ENCODE results near the gene LIPC. TPM values are rescaled to one million over a fixed set of nuclear protein-coding genes. Genes with fewer than 3 reads are reported as not detected.

Gene LIPC
- total and polyA plus RNA-seq, 2 donors: 2.0 to 2.4 TPM

- Histone ChIP-seq H3K4me1 (ENCODE audit: control insufficient read depth in 2 of 2, insufficient read depth in 2 of 2, low read length in 2 of 2) (peaks cover 0 to 17% of the 10 kb centered on the region in 2 donors), H3K4me3 (ENCODE audit: low read length in 2 of 2) (no peak overlapping the region), H3K27me3 (ENCODE audit: control insufficient read depth in 2 of 2, insufficient read depth in 1 of 2, low read length in 1 of 2) (no peaks in the 10 kb centered on the region), H3K9me3 (ENCODE audit: control insufficient read depth in 2 of 2, insufficient read depth in 1 of 2, low read length in 1 of 2) (no peaks in the 10 kb centered on the region), H3K36me3 (ENCODE audit: control insufficient read depth in 2 of 2, insufficient read depth in 2 of 2, low read length in 1 of 2) (no peaks in the 10 kb centered on the region), H3K27ac (ENCODE audit: low read depth in 1 of 2, low read length in 1 of 2) (no peak overlapping the region)
- no peak for DNase-seq (ENCODE audit: low read depth in 6 of 9, low spot score in 9 of 9)
- WGBS: 94% methylated on average over 1 of the region's 1 CpG
These were observed 102.8 kb downstream of the LIPC start for GRCh38 chr15:58534556-58534955.

GRCh38 chr15:58535337-58535736, 103.5 kb downstream of the LIPC start:
- WGBS: 95% methylated on average over 5 of the region's 5 CpGs
- Histone ChIP-seq H3K36me3 (ENCODE audit: control insufficient read depth in 2 of 2, insufficient read depth in 2 of 2, low read length in 1 of 2) (no peaks in the 10 kb centered on the region), H3K4me1 (ENCODE audit: control insufficient read depth in 2 of 2, insufficient read depth in 2 of 2, low read length in 2 of 2) (peaks cover 0 to 17% of the 10 kb centered on the region in 2 donors), H3K4me3 (ENCODE audit: low read length in 2 of 2) (no peak overlapping the region), H3K27me3 (ENCODE audit: control insufficient read depth in 2 of 2, insufficient read depth in 1 of 2, low read length in 1 of 2) (no peaks in the 10 kb centered on the region), H3K9me3 (ENCODE audit: control insufficient read depth in 2 of 2, insufficient read depth in 1 of 2, low read length in 1 of 2) (no peaks in the 10 kb centered on the region), H3K27ac (ENCODE audit: low read depth in 1 of 2, low read length in 1 of 2) (no peak overlapping the region)
- no peak for DNase-seq (ENCODE audit: low read depth in 6 of 9, low spot score in 9 of 9)

DNA sequence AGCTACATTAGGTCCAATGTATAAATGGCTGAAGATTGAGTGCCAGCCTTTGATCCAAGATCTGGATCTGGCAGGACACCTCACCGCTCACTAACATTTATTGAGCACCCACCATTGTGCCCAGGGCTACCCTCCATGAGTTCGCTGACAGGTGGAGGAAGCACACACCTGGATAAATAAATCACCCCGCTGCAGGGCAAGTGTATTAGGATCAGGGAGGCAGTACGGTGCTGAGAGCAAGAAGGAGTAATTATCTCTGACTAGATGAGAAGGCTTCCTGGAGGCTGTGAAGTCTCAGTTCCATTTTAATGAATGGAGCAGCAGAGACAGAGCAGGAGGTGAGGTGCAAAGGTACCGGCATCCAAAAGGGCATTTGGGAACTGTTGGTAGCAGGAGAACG, 104.1 kb downstream of the LIPC start:
- Histone ChIP-seq H3K27ac (ENCODE audit: low read depth in 1 of 2, low read length in 1 of 2) (no peak overlapping the region), H3K4me1 (ENCODE audit: control insufficient read depth in 2 of 2, insufficient read depth in 2 of 2, low read length in 2 of 2) (peaks cover 0 to 17% of the 10 kb centered on the region in 2 donors), H3K9me3 (ENCODE audit: control insufficient read depth in 2 of 2, insufficient read depth in 1 of 2, low read length in 1 of 2) (no peaks in the 10 kb centered on the region), H3K27me3 (ENCODE audit: control insufficient read depth in 2 of 2, insufficient read depth in 1 of 2, low read length in 1 of 2) (no peaks in the 10 kb centered on the region), H3K4me3 (ENCODE audit: low read length in 2 of 2) (no peak overlapping the region), H3K36me3 (ENCODE audit: control insufficient read depth in 2 of 2, insufficient read depth in 2 of 2, low read length in 1 of 2) (no peaks in the 10 kb centered on the region)
- WGBS: 99% methylated on average over 6 of the region's 6 CpGs
- no peak for DNase-seq (ENCODE audit: low read depth in 6 of 9, low spot score in 9 of 9)

- Histone ChIP-seq H3K4me3 (ENCODE audit: low read length in 2 of 2) (no peak overlapping the region), H3K4me1 (ENCODE audit: control insufficient read depth in 2 of 2, insufficient read depth in 2 of 2, low read length in 2 of 2) (peaks cover 0 to 17% of the 10 kb centered on the region in 2 donors), H3K27me3 (ENCODE audit: control insufficient read depth in 2 of 2, insufficient read depth in 1 of 2, low read length in 1 of 2) (no peaks in the 10 kb centered on the region), H3K27ac (ENCODE audit: low read depth in 1 of 2, low read length in 1 of 2) (no peak overlapping the region), H3K36me3 (ENCODE audit: control insufficient read depth in 2 of 2, insufficient read depth in 2 of 2, low read length in 1 of 2) (no peaks in the 10 kb centered on the region), H3K9me3 (ENCODE audit: control insufficient read depth in 2 of 2, insufficient read depth in 1 of 2, low read length in 1 of 2) (no peaks in the 10 kb centered on the region)
- DNase-seq (ENCODE audit: low read depth in 6 of 9, low spot score in 9 of 9): no peak
- WGBS: 99% methylated on average over 4 of the region's 4 CpGs
These were observed 104.6 kb downstream of the LIPC start for GRCh38 chr15:58536414-58536813.

DNA sequence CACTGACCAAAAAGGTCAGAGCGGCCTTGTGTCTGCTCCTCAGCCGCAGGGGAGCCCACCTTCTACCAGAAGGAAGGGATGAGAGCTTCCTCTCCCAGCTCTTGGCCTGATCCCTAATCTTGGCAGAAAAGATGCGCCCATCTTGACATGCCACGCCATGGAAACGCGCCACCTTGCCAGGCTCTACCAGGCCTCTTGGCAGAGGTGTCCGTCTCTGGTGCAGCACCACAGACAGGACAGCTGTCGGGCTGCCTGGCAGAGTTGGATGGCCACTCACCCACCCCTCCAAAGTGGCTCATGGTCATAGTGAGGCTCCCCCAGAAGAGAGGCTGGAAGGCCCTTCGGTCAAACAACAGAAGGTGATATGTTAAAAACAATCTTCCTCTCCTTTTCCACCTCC, 105.2 kb downstream of the LIPC start:
- Histone ChIP-seq H3K27me3 (ENCODE audit: control insufficient read depth in 2 of 2, insufficient read depth in 1 of 2, low read length in 1 of 2) (no peaks in the 10 kb centered on the region), H3K36me3 (ENCODE audit: control insufficient read depth in 2 of 2, insufficient read depth in 2 of 2, low read length in 1 of 2) (no peaks in the 10 kb centered on the region), H3K9me3 (ENCODE audit: control insufficient read depth in 2 of 2, insufficient read depth in 1 of 2, low read length in 1 of 2) (no peaks in the 10 kb centered on the region), H3K4me3 (ENCODE audit: low read length in 2 of 2) (no peak overlapping the region), H3K4me1 (ENCODE audit: control insufficient read depth in 2 of 2, insufficient read depth in 2 of 2, low read length in 2 of 2) (peaks cover 0 to 17% of the 10 kb centered on the region in 2 donors), H3K27ac (ENCODE audit: low read depth in 1 of 2, low read length in 1 of 2) (no peak overlapping the region)
- WGBS: 98% methylated on average over 9 of the region's 9 CpGs
- DNase-seq (ENCODE audit: low read depth in 6 of 9, low spot score in 9 of 9): no peak

GRCh38 chr15:58538225-58538727, 106.5 kb downstream of the LIPC start:
- Histone ChIP-seq H3K27ac (ENCODE audit: low read depth in 1 of 2, low read length in 1 of 2) (no peak overlapping the region), H3K4me1 (ENCODE audit: control insufficient read depth in 2 of 2, insufficient read depth in 2 of 2, low read length in 2 of 2) (peaks cover 0 to 17% of the 10 kb centered on the region in 2 donors), H3K4me3 (ENCODE audit: low read length in 2 of 2) (no peak overlapping the region), H3K36me3 (ENCODE audit: control insufficient read depth in 2 of 2, insufficient read depth in 2 of 2, low read length in 1 of 2) (no peaks in the 10 kb centered on the region), H3K9me3 (ENCODE audit: control insufficient read depth in 2 of 2, insufficient read depth in 1 of 2, low read length in 1 of 2) (no peaks in the 10 kb centered on the region), H3K27me3 (ENCODE audit: control insufficient read depth in 2 of 2, insufficient read depth in 1 of 2, low read length in 1 of 2) (no peaks in the 10 kb centered on the region)
- 98% methylated on average over 16 of the region's 16 CpGs for WGBS
- DNase-seq (ENCODE audit: low read depth in 6 of 9, low spot score in 9 of 9): no peak

- 98% methylated on average over 3 of the region's 3 CpGs for WGBS
- no peak overlapping the region for H3K27ac ChIP-seq (ENCODE audit: low read depth in 1 of 2, low read length in 1 of 2)
- peaks cover 0 to 15% of the 10 kb centered on the region in 2 donors for H3K4me1 ChIP-seq (ENCODE audit: control insufficient read depth in 2 of 2, insufficient read depth in 2 of 2, low read length in 2 of 2)
- no peak overlapping the region for H3K4me3 ChIP-seq (ENCODE audit: low read length in 2 of 2)
- H3K36me3 ChIP-seq (ENCODE audit: control insufficient read depth in 2 of 2, insufficient read depth in 2 of 2, low read length in 1 of 2): no peaks in the 10 kb centered on the region
- no peaks in the 10 kb centered on the region for H3K9me3 ChIP-seq (ENCODE audit: control insufficient read depth in 2 of 2, insufficient read depth in 1 of 2, low read length in 1 of 2)
- DNase-seq (ENCODE audit: low read depth in 6 of 9, low spot score in 9 of 9): no peak
- no peaks in the 10 kb centered on the region for H3K27me3 ChIP-seq (ENCODE audit: control insufficient read depth in 2 of 2, insufficient read depth in 1 of 2, low read length in 1 of 2)
These were observed 107.1 kb downstream of the LIPC start for GRCh38 chr15:58538901-58539300.

GRCh38 chr15:58539548-58539947, 107.8 kb downstream of the LIPC start:
- Histone ChIP-seq H3K4me3 (ENCODE audit: low read length in 2 of 2) (no peak overlapping the region), H3K4me1 (ENCODE audit: control insufficient read depth in 2 of 2, insufficient read depth in 2 of 2, low read length in 2 of 2) (peaks cover 0 to 8% of the 10 kb centered on the region in 2 donors), H3K36me3 (ENCODE audit: control insufficient read depth in 2 of 2, insufficient read depth in 2 of 2, low read length in 1 of 2) (no peaks in the 10 kb centered on the region), H3K27me3 (ENCODE audit: control insufficient read depth in 2 of 2, insufficient read depth in 1 of 2, low read length in 1 of 2) (no peaks in the 10 kb centered on the region), H3K27ac (ENCODE audit: low read depth in 1 of 2, low read length in 1 of 2) (no peak overlapping the region), H3K9me3 (ENCODE audit: control insufficient read depth in 2 of 2, insufficient read depth in 1 of 2, low read length in 1 of 2) (no peaks in the 10 kb centered on the region)
- WGBS: 91% methylated on average over 1 of the region's 1 CpG
- no peak for DNase-seq (ENCODE audit: low read depth in 6 of 9, low spot score in 9 of 9)

DNA sequence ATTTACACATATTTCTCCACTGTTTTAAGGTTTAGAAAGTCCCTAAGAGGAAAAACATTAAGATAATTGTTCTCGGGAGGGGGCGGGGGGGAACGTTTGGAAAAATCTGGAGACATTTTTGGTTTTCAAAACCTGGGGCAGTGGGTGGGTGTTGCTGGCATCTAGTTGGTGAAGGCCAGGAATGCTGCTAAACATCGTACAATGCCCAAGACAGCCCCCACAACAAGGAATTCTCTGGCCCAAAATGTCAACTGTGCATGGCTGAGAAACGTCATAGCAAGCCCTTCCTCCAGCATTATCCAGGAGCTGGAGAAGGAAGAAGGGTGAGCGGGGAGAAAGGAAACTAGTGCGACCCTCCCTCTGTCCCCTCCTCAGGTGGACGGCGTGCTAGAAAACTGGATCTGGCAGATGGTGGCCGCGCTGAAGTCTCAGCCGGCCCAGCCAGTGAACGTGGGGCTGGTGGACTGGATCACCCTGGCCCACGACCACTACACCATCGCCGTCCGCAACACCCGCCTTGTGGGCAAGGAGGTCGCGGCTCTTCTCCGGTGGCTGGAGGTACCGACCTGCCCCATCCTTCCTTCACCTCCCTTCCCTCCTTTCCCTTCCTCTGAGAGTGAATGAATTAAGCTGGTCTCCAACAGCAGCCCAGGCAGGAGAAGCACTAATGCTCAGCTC, 109.8 kb downstream of the LIPC start:
- no peak for DNase-seq (ENCODE audit: low read depth in 6 of 9, low spot score in 9 of 9)

More for the DNA sequence above, 109.8 kb downstream of the LIPC start:
- WGBS: 92% methylated on average over 22 of the region's 22 CpGs
- H3K4me3 ChIP-seq (ENCODE audit: low read length in 2 of 2): no peak overlapping the region
- H3K27me3 ChIP-seq (ENCODE audit: control insufficient read depth in 2 of 2, insufficient read depth in 1 of 2, low read length in 1 of 2): no peaks in the 10 kb centered on the region
- H3K9me3 ChIP-seq (ENCODE audit: control insufficient read depth in 2 of 2, insufficient read depth in 1 of 2, low read length in 1 of 2): no peaks in the 10 kb centered on the region
- H3K27ac ChIP-seq (ENCODE audit: low read depth in 1 of 2, low read length in 1 of 2): no peak overlapping the region
- H3K36me3 ChIP-seq (ENCODE audit: control insufficient read depth in 2 of 2, insufficient read depth in 2 of 2, low read length in 1 of 2): peaks cover 0 to 3% of the 10 kb centered on the region in 2 donors
- peaks cover 0 to 18% of the 10 kb centered on the region in 2 donors for H3K4me1 ChIP-seq (ENCODE audit: control insufficient read depth in 2 of 2, insufficient read depth in 2 of 2, low read length in 2 of 2)
